Subcutaneous adipose tissue (tissue), 4 donors: ENCODE results near the gene PACSIN2. TPM values are rescaled to one million over a fixed set of nuclear protein-coding genes. Genes with fewer than 3 reads are reported as not detected.

ENCODE experiments used
- CTCF ChIP-seq: fragments of 450-650 bp; IDR thresholded peaks from one replicate; pipeline ENCODE4 v1.5.1; 2016; ENCODE audit warnings: low read depth, mild to moderate bottlenecking, control low read depth, antibody characterized with exemption, moderate library complexity
- total RNA-seq, 4 donors: library from RNA; depleted of rRNA; stranded (reverse); fragments of >200 nt; gene quantifications; one replicate each; pipeline ENCODE4 v1.1.0, GENCODE V29; 2016

The PACSIN2 gene
- total RNA-seq, 4 donors from 2014 or later, result 36.5 to 45.8 (median 39.9) TPM

GRCh38 chr22:42883970-42884369 lies 131.0 kb downstream of the PACSIN2 start:
- no peak for TF ChIP-seq CTCF

DNA sequence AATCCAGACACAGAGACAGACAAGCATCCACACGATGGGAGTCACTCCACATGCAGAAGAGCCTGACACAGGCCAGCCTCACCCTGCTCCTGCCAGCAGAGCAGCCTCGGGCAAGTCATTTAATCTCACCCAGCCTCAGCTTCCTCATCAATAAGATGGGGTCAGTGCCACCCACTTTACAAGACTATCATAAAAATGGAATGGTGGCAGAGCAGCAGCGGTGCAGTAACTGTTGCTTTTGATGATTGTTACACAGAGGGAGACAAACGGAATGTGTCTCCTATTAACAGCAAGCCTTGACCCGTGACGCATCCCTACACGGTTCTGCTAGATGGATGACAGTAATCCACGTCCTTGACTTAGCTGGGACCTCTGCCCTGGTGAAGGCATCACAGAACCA lies 131.8 kb downstream of the PACSIN2 start:
- TF ChIP-seq CTCF, result no peak

GRCh38 chr22:42881982-42882656 lies 132.8 kb downstream of the PACSIN2 start:
- no peak for TF ChIP-seq CTCF

DNA sequence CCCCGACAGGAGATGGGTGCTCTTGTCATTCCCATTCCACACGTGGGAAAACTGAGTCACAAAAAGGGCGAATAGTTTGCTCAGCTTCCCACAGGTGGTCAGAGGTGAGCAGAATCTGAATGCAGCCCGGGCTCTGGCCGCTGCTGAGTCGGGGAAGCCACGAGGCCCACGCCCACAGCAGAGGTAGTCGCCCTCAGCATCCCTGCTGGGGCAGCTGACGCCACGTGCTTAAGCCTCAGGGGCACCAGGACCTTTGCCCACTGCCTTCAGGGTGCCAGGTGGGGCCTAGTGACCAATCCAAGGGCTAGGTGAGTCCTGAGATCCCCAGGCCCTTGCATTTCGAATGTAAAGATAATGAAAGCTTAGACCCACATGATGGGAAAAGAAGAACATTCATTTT lies 133.7 kb downstream of the PACSIN2 start:
- TF ChIP-seq CTCF, result no peak

- no peak for TF ChIP-seq CTCF
Measured at GRCh38 chr22:42880815-42881214, 134.1 kb downstream of the PACSIN2 start.

DNA sequence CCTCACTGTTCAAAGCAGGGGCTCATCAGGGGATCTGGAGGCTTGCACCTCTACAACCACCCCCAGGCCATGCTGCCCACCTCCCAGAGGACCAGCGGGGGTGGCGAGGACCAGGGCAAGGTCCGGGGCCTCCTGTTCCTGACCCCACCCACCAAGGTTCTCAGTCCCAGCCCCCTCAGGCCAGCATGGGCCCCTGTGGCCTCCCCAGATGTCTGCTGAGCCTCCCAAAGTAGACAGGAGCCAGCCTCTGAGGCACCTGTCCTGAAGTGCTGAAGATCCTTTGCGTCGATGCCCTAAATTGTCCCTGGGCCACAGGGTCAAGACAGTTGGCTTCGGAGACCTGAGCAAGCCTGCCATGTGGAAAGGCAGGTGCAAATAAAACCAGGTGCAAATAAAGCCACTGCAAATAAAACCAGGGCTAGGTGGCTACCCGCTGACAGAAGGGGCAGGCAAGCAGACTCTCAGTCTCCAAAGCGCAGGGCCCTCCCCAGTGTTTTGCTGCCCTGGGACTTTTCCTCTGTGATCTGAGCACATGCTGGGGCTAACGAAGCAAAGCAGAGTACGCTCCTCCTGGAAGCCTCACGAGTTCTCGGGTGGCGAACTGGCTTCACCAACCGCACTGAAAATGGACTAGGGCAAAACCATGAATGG lies 135.5 kb downstream of the PACSIN2 start:
- no peak for TF ChIP-seq CTCF

GRCh38 chr22:42878561-42879305 lies 136.2 kb downstream of the PACSIN2 start:
- no peak for TF ChIP-seq CTCF
